OCI-LY1 (cell line): ENCODE measurements around the gene CELSR2.

Experiments used
- CTCF ChIP-seq: fragments of 200-600 bp; sonication (generic), shearing (Covaris generic); IDR thresholded peaks from 2 replicates; pipeline ENCODE4 v1.5.1; 2017; ENCODE audit warnings: mild to moderate bottlenecking, antibody characterized with exemption, low read length, moderate library complexity, mixed read lengths
- EZH2 ChIP-seq: fragments of 200-600 bp; sonication (generic), shearing (Covaris generic); IDR thresholded peaks from 2 replicates; pipeline ENCODE4 v1.8.0; 2017; ENCODE audit warnings: borderline replicate concordance, mixed run types, mild to moderate bottlenecking, antibody characterized with exemption, low read length, moderate library complexity, mixed read lengths

GRCh38 chr1:109235137-109235536 is 14.2 kb upstream of the CELSR2 start:
- TF ChIP-seq CTCF (no peak), EZH2 (no peak)
